ENCODE results near the gene HPS3. TPM values are rescaled to one million over a fixed set of nuclear protein-coding genes. Genes with fewer than 3 reads are reported as not detected.

HPS3 gene
- polyA plus RNA-seq, 1 of the 3 experiments (the other 2 are of a cell fraction) = 9.4 TPM

DNA sequence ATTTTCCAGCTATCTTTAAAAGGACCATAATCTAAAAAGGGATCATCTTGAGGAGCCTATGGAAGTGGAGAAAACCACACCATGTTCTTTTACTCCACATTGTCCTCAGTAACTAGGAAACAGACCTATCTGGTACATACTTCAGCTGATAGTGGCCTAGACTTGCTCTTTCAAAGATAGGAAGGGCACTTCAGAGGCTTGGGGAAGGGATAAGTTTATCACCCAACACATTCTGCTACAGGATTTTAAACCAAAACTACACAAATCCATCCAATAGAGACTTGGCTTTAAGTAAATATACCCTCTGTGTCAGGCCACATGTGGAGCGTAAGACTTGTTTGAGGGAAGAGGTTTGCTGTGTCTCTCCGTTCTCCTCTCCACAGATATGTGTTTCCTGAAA is 56.8 kb downstream of the HPS3 start:
- ChIA-PET CTCF (no interaction called here), POLR2A (no interaction called here)
- H3K9me2 ChIP-seq = no peaks in the 10 kb centered on the region
- no peak for DNase-seq
- 97% methylated on average over 2 of the region's 2 CpGs for WGBS (ENCODE audit: low lambda C conversion rate)
- H4K20me1 ChIP-seq (ENCODE audit: insufficient read depth) = no peaks in the 10 kb centered on the region
- no peak overlapping the region for H3K4me2 ChIP-seq
- TF ChIP-seq NRF1 (IDR thresholded peaks at IDR 0.05; ENCODE audit: low read depth, low read length) (no peak), FOXJ3 (CRISPR knock-in tag; IDR thresholded peaks at IDR 0.05) (no peak), YY1 (IDR thresholded peaks at IDR 0.05; ENCODE audit: low read depth) (no peak), RCOR1 (IDR thresholded peaks at IDR 0.05; ENCODE audit: low read length) (no peak), TAF1 (IDR thresholded peaks at IDR 0.05; ENCODE audit: borderline replicate concordance, low read depth, low read length) (no peak), FOXM1 (IDR thresholded peaks at IDR 0.05; ENCODE audit: low read depth) (no peak), RAD21 (IDR thresholded peaks at IDR 0.05; ENCODE audit: low read length) (no peak), EP300 (IDR thresholded peaks at IDR 0.05; ENCODE audit: borderline replicate concordance in 1 of 2, low read depth in 1 of 2, low read length in 1 of 2) (no peak)
- TF ChIP-seq, protein P1, sequence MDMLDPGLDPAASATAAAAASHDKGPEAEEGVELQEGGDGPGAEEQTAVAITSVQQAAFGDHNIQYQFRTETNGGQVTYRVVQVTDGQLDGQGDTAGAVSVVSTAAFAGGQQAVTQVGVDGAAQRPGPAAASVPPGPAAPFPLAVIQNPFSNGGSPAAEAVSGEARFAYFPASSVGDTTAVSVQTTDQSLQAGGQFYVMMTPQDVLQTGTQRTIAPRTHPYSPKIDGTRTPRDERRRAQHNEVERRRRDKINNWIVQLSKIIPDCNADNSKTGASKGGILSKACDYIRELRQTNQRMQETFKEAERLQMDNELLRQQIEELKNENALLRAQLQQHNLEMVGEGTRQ (IDR thresholded peaks at IDR 0.05; ENCODE audit: borderline replicate concordance, low read depth, low read length) = no peak
- TF ChIP-seq, protein P2, sequence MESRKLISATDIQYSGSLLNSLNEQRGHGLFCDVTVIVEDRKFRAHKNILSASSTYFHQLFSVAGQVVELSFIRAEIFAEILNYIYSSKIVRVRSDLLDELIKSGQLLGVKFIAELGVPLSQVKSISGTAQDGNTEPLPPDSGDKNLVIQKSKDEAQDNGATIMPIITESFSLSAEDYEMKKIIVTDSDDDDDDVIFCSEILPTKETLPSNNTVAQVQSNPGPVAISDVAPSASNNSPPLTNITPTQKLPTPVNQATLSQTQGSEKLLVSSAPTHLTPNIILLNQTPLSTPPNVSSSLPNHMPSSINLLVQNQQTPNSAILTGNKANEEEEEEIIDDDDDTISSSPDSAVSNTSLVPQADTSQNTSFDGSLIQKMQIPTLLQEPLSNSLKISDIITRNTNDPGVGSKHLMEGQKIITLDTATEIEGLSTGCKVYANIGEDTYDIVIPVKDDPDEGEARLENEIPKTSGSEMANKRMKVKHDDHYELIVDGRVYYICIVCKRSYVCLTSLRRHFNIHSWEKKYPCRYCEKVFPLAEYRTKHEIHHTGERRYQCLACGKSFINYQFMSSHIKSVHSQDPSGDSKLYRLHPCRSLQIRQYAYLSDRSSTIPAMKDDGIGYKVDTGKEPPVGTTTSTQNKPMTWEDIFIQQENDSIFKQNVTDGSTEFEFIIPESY (IDR thresholded peaks at IDR 0.05; ENCODE audit: borderline replicate concordance, low read depth) = no peak
- H3F3A ChIP-seq (replicated peaks; ENCODE audit: insufficient read depth) = peaks cover 2% of the 10 kb centered on the region
- H3K27me3 ChIP-seq (ENCODE audit: insufficient read depth) = no peaks in the 10 kb centered on the region
- H3K4me1 ChIP-seq (ENCODE audit: control insufficient read depth in 1 of 2, insufficient read depth in 2 of 2, low read depth in 1 of 2, low read length in 1 of 2) = peaks cover 0 to 2% of the 10 kb centered on the region in 2 experiments; a peak in 2 of 4 replicates
- no peak overlapping the region for H3K27ac ChIP-seq (ENCODE audit: low read depth in 2 of 2, low read length in 1 of 2)
- H3K79me2 ChIP-seq (ENCODE audit: insufficient read depth) = no peaks in the 10 kb centered on the region
- no peaks in the 10 kb centered on the region for H3K9me3 ChIP-seq
- no peak overlapping the region for H2AFZ ChIP-seq (ENCODE audit: low read depth)
- no peak overlapping the region for H3K9ac ChIP-seq
- H3K4me3 ChIP-seq (ENCODE audit: low read depth in 2 of 2, low read length in 1 of 2) = no peak overlapping the region
- H3K36me3 ChIP-seq (replicated peaks in 1 of 2; ENCODE audit: control insufficient read depth in 1 of 2, insufficient read depth in 2 of 2, low read length in 1 of 2) = no peaks in the 10 kb centered on the region

DNA sequence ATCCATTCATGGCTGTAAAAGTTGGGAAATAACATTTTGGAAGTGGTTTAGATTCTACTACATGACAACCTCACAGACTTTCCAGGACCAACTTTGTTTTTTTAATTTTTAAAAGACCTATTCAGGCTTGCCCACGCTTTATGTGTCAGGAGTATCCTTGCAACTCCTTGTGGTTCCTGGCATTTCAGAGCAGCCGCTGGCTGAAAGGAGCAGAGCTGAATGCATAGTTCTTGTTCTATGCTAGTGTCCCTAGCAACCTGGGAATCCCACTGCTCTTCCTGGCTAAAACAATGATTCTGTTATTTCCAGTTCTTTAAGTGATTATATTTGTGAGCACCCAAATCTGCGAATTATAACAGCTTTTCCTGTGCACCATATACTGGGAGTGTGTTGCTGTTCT is 57.3 kb downstream of the HPS3 start:
- no peak for TF ChIP-seq EZH2phosphoT487 (IDR thresholded peaks at IDR 0.05; ENCODE audit: borderline replicate concordance, low read depth)
- no peak for TF ChIP-seq TEAD4 (IDR thresholded peaks at IDR 0.05; ENCODE audit: borderline replicate concordance, insufficient read depth)
- no peak for TF ChIP-seq RCOR1 (IDR thresholded peaks at IDR 0.05; ENCODE audit: low read length)
- TF ChIP-seq, protein P3, sequence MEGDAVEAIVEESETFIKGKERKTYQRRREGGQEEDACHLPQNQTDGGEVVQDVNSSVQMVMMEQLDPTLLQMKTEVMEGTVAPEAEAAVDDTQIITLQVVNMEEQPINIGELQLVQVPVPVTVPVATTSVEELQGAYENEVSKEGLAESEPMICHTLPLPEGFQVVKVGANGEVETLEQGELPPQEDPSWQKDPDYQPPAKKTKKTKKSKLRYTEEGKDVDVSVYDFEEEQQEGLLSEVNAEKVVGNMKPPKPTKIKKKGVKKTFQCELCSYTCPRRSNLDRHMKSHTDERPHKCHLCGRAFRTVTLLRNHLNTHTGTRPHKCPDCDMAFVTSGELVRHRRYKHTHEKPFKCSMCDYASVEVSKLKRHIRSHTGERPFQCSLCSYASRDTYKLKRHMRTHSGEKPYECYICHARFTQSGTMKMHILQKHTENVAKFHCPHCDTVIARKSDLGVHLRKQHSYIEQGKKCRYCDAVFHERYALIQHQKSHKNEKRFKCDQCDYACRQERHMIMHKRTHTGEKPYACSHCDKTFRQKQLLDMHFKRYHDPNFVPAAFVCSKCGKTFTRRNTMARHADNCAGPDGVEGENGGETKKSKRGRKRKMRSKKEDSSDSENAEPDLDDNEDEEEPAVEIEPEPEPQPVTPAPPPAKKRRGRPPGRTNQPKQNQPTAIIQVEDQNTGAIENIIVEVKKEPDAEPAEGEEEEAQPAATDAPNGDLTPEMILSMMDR (IDR thresholded peaks at IDR 0.05) = no peak
- TF ChIP-seq CHD2 (IDR thresholded peaks at IDR 0.05; ENCODE audit: low read length, partially characterized antibody) = no peak
- no peak for TF ChIP-seq RFX5 (IDR thresholded peaks at IDR 0.05; ENCODE audit: low read length)
- no peak for TF ChIP-seq MXI1 (IDR thresholded peaks at IDR 0.05; ENCODE audit: low read depth, low read length)
- no peak for TF ChIP-seq ELF1 (IDR thresholded peaks at IDR 0.05)
- Histone ChIP-seq H3K4me1 (ENCODE audit: control insufficient read depth in 1 of 2, insufficient read depth in 2 of 2, low read depth in 1 of 2, low read length in 1 of 2) (peaks cover 0 to 2% of the 10 kb centered on the region in 2 experiments; a peak in 2 of 4 replicates), H3K36me3 (replicated peaks in 1 of 2; ENCODE audit: control insufficient read depth in 1 of 2, insufficient read depth in 2 of 2, low read length in 1 of 2) (no peaks in the 10 kb centered on the region), H3K9me2 (no peaks in the 10 kb centered on the region), H2AFZ (ENCODE audit: low read depth) (no peak overlapping the region), H3K4me3 (ENCODE audit: low read depth in 2 of 2, low read length in 1 of 2) (no peak overlapping the region), H3K4me2 (no peak overlapping the region), H3K79me2 (ENCODE audit: insufficient read depth) (no peaks in the 10 kb centered on the region), H3K9me3 (no peaks in the 10 kb centered on the region), H4K20me1 (ENCODE audit: insufficient read depth) (no peaks in the 10 kb centered on the region), H3K9ac (no peak overlapping the region), H3K27me3 (ENCODE audit: insufficient read depth) (no peaks in the 10 kb centered on the region), H3K27ac (ENCODE audit: low read depth in 2 of 2, low read length in 1 of 2) (no peak overlapping the region), H3F3A (replicated peaks; ENCODE audit: insufficient read depth) (no peaks in the 10 kb centered on the region)
- DNase-seq = no peak
- ChIA-PET POLR2A (no interaction called here), CTCF (no interaction called here)
- 89% methylated on average over 3 of the region's 3 CpGs for WGBS (ENCODE audit: low lambda C conversion rate)

Measured in SK-N-SH (cell line).